Upper lobe of left lung (tissue), 4 donors: Measurements from ENCODE around the gene KCTD1.

Experiments used
- EP300 ChIP-seq, 4 donors: sonication (generic); formaldehyde crosslinking; IDR thresholded peaks; one replicate each; pipeline ENCODE4 v1.5.1; 2017; ENCODE audit warnings: antibody characterized with exemption in 4 of 4, control low read depth in 2 of 4
- POLR2AphosphoS5 ChIP-seq, 2 donors: sonication (generic); formaldehyde crosslinking; IDR thresholded peaks; one replicate each; pipeline ENCODE4 v1.5.1; 2017; ENCODE audit warnings: antibody characterized with exemption in 2 of 2

DNA sequence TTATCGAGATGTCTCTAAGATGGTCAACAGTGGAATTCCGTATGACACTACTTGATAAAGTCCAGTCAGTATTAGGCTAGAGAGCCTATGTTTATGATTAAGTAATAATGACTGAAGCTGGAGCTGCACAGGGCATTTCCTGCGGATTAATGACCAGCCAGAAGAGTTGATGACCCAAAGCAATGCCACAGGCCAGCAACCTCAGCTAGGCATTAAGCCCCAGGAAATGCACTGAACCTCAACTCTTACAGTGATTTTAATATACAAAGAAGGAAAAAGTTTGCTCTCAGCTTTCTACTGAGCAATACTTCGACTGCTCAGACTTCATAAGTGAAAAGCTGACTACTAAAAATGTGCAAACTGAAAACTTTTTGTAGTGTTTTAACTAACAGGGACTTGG is 3.9 kb downstream of the KCTD1 start:
- TF ChIP-seq EP300 (IDR thresholded peaks at IDR 0.05) (no peak), POLR2AphosphoS5 (IDR thresholded peaks at IDR 0.05) (no peak)
